Left lobe of liver (tissue), 2 donors: Measurements from ENCODE around the gene DDAH1. TPM values are rescaled to one million over a fixed set of nuclear protein-coding genes. Genes with fewer than 3 reads are reported as not detected.

Experiments
- ATAC-seq: fragments of 200-7000 bp; cut with Tn5 transposase; one replicate; pipeline ENCODE4 v1.9.1; 2020; ENCODE audit warnings: mild to moderate bottlenecking, moderate library complexity
- DNase-seq: peaks from one replicate; pipeline ENCODE4 v3.0.0-alpha.2; 2020; ENCODE audit warnings: low spot score
- total RNA-seq: library from RNA; stranded (reverse); gene quantifications from one replicate; pipeline ENCODE4 v1.2.1, GENCODE V29; 2021
- donor health status: DM: no; HTN: no; CAD: no; lungs with moderate emphysema.
- donor health status: DM: no; HTN: yes; CAD: no.

DDAH1 gene
- total RNA-seq, 1 donor from 2014 or later, result 70.6 TPM

DNA sequence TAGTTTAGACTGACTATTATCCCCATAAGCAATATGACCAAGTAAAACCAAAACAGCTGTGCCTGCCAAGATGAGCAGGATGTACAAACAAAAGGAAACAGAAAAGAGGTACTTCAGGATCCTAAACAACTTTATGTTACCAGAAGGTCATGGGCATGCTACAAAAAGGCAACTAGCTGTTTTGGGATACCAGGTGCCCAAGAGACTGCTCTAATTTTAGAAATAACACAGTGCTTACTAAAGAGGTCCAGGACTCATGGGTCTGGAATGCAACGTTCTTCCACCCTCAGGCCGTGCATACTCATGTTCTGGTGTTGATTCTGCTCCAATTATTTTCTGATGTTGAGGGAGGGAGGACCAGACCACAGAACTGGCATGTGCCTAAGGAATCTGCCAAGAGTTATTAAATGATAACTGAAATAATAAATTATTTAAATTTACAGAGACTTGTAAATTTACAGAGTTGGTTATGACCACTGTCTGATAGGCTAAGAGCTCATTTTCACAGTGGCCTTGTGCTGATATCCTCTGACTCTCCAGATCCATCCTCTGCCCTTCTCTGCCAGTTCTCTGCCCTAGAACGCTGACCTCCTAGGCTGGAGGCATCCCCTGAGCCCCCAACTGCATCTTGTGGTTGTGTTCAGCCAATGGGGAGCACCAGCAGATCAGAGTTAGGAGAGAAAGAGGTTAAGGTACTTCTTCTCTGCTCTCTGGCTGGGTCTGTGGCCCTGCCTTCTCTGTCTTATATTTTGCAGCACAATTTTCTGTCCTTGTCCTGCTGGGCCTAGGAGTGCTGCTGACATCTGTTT lies 150.9 kb downstream of the DDAH1 start:
- DNase-seq, result no peak
- ATAC-seq, result no peak

DNA sequence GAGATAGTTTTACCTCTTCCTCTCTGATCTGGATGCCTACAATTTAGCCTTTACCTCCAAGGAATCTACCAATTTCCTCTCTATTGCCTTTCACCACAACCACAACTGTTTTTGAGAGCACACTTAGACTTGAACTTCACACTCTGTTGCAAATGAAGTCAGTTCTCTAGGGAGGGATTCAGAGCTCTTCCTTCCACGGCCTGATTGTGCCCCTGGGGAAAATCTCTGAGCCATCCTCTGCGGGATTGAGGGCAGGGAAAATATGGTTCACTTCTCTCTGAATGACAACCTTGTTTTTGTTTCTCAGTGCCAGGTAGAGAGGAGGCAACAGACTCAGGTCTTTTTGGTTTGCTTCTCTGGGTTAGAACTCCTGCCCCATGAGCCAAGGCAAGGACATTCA lies 153.1 kb downstream of the DDAH1 start:
- DNase-seq (no peak), ATAC-seq (no peak)

DNA sequence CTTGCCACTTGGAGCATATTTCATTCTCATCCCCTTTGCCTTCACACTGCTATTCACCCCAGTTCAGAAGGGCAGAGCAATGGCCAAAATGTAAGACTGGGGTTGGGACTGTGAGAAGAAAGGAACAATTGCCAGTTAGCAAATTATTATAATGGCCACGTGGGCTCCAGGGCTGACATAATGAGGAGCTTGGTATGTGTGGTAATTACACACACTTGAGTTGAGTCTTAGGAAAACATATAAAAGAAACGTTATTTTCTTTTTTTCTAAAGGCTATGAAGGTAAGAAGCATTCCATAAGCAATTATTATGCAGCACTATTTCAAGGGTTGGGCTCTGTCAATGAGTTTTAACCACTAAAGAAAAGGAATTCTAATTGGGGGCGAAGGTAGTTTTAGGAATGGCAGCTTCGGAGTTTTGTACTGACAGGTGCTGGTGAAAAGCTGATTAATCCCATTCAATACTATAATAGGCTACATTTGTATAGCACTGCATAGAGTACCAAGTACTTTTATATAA lies 156.1 kb downstream of the DDAH1 start:
- ATAC-seq (no peak), DNase-seq (no peak)

DNA sequence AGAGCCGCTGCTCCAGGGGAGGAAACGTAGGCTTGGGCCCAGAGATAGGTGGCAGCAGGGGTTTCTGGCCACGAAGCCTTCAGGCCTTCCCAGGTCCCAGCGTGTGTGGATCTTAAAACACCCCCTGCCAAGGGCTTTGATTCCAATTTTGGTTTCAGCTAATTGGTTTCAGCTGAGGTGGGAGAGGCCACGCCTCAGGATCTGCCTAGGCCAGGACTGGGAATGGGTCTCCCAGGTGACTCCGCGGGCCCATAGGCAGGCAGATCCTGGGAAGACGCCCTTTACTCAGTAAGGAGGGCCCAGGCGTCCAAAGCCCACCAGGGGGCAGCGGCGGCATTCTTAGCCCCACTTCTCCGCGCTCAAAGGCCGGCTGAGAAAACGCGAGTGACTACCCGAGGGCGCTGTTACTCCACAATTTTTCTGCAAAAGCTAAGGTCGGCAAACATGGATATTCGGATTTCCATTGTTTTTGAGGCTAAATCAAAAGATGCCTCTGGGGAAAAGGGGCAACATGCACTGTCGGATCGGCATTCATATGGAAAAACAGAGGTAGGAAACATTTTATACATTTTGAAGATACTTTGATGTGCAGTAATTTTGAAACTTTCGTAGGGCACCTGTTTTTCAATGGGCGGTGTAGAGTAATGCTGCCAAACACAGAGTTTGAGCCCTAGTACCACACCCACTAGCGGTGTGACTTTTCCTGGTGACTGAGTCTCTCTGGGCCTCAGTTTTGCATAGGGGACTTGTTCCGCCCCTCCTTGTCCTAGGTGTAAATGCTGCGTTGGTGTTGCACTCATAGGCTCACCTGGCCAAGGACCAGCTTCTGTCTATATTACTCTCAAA lies 156.7 kb downstream of the DDAH1 start:
- ATAC-seq, result peak; percentile 100
- DNase-seq, result peak; percentile 85

DNA sequence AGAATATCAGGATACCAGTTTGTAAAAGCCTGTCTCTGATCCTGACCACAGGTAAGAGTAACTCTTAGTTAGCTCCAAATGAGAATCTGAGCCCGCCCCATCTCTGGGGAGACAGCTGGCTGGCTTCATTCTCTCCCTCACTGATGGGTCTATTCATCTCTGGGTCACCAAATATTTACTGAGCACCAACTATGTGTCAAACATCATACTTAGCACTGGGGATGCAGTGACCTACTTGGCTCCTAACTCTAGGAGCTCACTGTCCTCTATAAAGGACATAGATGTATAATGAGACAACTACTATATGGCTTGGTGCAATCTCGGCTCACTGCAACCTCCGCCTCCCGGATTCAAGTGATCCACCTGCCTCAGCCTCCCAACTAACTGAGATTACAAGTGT lies 158.7 kb downstream of the DDAH1 start:
- ATAC-seq (no peak), DNase-seq (no peak)

DNA sequence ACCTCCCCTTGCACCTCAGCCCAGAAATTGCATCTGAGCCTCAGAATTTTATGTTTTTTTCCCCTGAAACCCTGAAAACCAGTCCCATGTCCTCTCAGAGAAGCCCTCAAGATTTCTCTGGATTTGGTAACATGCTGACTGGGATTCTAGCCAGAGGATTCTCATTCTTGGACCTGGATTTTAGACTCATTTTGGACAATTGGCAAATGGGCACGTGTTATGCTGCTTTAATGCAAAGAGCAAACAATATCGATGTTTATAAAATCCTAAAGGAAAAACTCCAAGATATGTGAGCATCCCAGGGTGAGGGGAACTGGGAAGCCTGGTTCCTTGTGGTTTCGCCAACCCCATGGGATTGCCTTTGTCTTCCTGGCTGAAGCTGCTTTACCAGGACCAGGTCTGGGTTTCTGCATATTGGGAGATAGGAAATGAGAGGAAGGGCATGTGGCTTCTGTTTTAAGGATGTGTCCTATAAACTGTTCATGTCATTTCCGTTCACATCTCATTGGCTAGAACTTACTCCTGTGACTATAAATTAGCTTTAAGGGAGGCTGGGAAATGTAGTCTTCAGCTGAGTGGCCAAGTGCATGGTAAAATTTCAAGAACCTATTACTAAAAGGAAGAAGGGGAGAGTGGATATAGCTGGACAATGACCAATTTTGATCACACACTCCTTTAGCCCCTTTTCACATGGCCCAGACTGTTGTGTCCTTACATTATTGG lies 161.4 kb downstream of the DDAH1 start:
- no peak for ATAC-seq
- DNase-seq, result no peak

DNA sequence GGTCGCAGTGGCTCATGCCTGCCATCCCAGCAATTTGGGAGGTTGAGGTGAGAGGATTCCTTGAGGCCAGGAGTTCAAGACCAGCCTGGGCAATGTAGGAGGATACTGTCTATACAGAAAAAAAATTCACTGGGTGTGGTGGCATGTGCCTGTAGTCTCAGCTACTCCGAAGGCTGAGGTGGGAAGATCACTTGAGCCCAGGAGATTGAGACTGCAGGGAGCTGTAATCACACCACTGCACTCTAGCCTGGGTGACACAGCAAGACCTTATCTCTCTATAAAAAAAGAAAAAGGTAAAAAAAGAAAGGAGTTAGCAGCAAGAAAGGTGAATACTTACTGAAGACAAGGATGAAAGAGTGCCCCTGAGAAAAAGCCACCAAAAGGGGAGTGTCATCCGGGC lies 164.8 kb downstream of the DDAH1 start:
- ATAC-seq, result no peak
- no peak for DNase-seq

DNA sequence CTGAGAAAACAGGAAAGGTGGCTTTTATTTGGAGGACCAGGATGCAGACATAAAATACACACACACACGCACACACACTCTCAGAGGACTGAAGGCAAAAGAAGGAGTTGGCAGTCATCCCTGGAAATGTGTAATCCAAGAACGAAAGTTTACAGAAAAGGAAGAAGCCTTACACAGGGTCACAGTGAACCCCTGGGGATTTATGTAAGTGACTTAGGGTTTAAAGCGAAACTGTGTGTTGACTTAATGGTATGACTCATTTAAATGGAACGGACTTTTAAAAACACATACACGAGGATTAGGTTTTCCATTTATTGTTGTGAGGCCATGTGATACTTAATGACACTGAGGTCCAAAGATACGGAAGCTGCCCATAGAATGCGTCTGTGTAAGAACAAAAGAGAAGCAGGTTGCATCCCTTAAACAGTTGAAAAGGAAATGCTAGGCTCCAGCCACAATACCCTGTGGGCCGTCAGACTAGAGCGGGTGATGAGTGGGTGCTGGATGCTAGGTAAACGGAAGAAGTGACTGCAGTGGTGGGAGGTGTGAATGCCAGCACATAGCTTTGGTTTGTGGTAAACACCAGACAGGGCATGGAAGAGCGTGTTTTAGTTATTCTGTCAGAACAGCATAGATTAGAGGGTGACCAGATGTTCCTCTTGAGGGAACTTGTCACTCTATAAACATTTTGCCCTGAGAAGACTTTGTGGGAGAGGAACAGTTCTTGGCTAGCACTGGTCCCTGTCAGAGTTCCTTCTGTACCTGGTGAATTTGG lies 166.9 kb downstream of the DDAH1 start:
- DNase-seq, result no peak
- peak; percentile 27 for ATAC-seq

DNA sequence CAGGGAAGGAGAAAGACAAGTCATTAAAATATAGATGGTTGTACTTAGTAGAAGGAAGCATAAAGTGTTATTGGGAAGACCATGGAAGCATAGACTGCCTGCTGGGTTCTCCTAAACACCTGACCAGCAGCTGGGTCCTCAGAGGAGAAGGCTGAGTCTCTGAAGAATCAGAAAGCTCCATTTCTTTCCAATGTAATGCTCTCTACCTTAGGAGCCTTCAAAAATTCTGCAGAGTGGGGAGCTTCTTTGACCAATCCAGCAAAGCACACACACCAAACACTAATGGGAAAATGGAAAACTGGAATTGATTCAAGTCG lies 167.5 kb downstream of the DDAH1 start:
- ATAC-seq, result no peak
- DNase-seq, result no peak

DNA sequence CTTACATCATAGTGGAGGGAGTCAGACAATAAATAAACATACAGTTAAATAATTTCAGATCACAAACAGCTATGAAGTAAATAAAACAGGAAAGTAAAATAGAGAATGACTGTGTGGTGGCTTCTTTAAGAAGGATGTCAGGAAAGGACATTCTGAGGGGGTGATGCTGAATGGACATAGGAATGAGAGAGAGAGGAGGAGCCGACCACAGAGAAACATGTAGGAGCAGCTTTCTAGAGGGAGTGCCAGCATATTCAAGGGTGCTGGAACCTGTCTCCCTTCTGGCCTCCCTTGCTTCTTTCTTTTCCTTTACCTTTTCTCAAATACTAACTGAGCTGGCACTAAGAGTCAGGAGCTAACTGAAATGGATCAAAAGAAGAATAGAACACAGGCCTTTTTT lies 168.0 kb downstream of the DDAH1 start:
- DNase-seq (no peak), ATAC-seq (no peak)

DNA sequence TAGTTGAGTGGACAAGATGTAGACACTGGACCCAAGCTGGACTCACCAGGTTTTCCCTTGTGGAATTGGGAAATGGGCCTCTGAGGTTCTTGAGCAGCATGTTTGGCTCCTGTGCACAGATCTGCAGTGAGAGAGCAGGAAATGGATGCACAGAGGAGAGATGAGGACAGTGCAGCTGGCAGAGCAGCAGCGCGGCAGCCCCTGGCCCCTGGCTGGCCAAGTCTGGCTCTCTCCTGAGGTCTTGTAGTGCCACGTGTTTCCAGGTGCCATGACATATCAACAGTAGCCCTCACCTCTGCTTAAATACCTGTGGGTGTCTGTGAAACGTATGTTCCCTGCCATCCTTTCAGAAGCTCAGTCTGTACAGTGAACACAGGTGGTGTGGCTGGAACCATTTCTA lies 169.3 kb downstream of the DDAH1 start:
- no peak for ATAC-seq
- no peak for DNase-seq

DNA sequence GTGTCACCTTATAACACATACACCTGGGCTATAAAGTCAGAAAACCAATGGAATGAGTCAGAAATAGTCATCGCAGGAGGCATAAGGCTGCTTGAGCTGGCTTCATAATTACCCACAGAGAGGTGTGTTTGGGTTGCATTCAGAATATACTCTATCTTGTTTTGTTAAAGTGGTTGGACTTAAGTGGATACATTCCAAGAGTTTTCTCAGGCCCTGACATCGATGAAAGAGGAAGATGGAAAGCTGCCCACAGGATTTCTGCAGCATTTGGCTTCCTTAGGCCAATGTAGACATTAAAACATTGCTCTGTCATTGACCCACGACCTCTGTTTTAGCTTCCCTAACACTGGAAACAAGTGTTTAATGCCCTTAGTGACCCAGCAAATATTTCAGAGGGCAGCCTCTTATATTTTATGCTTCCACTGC lies 169.9 kb downstream of the DDAH1 start:
- ATAC-seq (no peak), DNase-seq (no peak)

DNA sequence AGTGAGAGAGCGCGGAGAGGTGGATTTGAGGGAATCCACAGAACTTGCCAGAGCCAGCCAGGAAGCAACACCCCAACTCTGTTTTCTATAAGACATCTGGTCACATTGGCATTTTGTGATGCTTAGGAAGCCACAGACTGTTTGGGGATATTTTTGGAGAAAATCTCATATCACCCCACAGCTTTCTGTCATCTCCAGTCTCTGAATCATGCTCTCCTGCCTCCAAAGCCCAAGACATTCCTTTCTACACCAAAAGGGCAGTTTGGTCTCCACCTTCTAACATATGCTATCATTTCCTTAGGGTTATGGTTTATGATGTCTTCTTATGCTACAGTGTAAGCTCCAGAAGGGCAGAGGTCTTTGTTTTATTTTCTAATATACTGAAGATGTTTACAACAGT lies 174.1 kb downstream of the DDAH1 start:
- ATAC-seq, result no peak
- no peak for DNase-seq

DNA sequence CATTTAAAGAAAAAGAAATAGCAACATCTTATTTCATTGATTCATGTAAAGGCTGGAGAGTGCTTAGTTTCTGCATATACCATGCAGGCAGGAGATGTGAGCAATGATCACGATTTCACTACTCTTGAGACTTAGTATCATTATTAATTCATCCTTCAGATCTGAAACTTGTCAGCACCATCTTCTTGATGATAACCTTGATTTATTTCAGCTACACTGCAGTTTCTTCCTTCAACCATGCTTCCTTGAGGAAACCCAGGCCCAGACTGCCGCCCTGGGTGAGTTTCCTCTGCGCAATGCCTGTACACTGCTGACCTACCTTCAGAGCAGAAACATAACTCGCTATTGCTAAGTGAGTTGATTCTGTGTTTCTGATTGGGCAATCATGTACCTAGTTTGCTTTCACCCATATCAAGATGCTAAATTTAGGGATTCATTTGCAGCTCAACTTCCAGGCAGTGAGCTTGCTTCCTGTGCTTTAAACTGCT lies 175.1 kb downstream of the DDAH1 start:
- DNase-seq, result no peak
- ATAC-seq, result no peak

DNA sequence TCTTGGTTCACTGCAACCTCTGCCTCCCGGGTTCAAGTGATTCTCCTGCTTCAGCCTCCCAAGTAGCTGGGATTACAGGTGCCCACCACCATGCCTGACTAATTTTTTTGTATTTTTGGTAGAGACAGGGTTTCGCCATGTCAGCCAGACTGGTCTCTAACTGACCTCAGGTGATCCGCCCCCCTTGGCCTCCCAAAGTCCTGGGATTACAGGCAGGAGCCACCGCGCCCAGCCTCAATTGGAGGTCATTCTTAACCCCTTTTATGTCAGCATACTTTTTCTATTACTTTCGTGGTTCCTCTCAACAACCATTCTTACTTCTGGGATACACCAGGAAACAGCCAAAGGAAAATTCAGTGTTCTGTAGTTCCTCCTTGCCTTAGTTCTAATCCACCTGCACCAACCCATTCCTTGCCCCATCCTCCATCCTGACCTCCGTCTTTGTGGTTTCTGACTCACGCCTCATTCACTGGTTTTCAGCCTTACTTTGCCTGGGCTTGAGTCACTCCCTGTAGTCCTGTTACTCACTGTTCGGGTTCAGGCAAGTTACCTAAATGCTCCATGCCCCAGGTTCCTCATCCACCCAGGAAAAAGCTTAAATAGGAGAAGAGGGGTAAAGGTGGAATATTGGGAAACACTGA lies 175.6 kb downstream of the DDAH1 start:
- DNase-seq (no peak), ATAC-seq (no peak)

DNA sequence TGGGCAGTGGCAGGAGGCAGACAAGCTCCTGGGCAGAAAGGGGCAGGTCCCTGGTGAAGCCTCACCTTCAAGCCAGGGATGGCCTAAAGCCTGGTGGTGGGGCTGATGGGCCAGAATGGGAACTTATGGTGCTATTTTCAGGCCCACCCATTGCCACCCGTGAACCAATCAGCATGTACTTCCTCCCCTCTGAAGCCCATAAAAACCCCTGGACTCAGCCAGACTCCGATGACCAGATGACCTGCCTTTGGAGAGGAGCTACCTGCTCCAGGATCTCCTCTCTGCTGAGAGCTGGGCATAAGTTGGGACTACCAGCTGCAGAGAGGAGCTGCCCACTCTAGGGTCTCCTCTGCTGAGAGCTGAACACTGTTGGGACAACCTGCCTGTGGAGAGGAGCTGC lies 180.8 kb downstream of the DDAH1 start:
- DNase-seq (no peak), ATAC-seq (no peak)

DNA sequence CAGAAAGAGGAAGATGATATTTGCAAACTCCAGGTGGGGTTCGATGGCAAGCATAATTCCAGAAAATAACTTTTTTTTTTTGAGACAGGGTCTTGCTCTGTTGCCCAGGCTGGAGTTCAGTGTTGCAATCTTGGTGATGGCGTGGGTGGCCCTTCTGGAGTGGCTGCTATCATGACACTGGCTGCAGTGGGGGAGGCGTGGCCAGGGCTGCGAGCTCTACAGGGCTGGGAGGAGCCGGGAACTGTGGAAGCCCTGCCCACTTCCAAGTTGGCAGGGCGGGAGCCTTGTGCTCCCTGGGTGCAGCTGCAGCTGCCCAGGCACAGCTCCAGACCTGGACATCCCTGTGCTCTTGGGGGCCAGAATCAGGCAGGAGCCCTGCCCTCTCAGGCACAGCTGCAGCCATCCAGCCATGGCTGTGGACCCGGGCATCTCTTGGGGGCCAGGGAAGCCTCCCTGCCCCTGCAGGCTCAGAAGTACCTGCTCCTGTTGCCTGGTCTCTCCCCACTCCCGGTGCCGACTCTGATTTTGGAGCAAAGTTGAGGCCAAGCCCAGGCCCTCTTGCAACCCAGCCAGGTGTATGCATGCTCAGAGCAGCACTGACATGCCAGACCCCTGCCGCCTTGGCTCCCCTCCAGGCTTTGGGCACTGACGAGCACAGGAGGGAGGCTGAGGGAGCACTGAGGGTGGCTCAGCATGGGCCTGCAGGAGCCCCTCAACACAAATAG lies 181.3 kb downstream of the DDAH1 start:
- ATAC-seq, result peak; percentile 48

DNA sequence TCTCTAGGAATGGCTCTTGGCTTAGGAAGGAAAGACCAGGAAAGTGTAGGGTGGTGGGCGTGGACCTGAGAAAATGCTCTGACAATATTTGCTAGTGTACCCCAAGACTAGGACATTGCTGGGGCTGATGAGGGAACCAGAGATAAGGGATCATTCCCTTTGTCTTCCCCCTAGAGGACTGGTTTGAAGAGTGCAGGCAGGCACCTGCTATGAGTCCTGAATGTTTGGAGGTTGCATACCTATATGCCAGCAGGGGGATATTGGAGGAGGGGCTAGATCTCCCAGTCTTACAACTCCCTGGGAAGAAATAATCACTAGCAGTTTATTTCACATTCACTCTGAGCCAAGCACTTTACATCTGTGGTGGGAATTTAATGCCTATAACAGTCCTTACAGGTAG lies 182.5 kb downstream of the DDAH1 start:
- ATAC-seq (no peak), DNase-seq (no peak)

More for the DNA sequence above, 181.3 kb downstream of the DDAH1 start:
- DNase-seq, result no peak

DNA sequence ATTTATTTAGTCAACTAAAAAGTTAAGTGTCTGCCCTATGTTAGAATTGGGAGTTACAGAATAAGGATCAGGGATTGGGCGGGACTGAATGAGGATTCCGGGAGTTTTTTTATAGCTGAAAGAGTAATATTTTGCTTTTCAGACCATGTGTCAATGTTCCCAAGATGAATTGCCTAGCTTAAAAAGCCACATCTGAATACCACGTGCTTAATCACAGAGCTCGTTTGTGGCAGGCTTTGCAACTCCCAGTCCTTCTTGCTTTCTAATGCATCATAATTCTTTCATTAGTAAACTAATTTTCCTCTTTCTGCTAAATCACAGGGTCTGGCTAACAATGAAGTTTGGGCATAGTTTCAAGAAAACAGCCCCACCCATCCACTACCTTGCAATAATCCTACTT lies 184.3 kb downstream of the DDAH1 start:
- ATAC-seq, result no peak

More for the DNA sequence above, 184.3 kb downstream of the DDAH1 start:
- DNase-seq, result no peak
